HG03354 (cell line): Measurements from ENCODE around the gene ZFAND5.
A peak's percentile ranks its signal among the peaks of the same experiment; 100 is the strongest.

ENCODE experiments used
- ATAC-seq: cut with Tn5 transposase; IDR thresholded peaks from one replicate; pipeline ENCODE4 v1.9.1; 2021; ENCODE audit warnings: mild to moderate bottlenecking; ENCODE audit not compliant: unreplicated experiment, poor library complexity, severe bottlenecking

ZFAND5 gene

GRCh38 chr9:72364679-72365524 lies at the start of gene ZFAND5:
Gene ZFAND5, minus strand, starts transcription at chr9:72365208. Its CDS starts 4,430 bp downstream, at chr9:72360778.
- peak; percentile 81 for ATAC-seq

GRCh38 chr9:72412483-72413040 lies 47.6 kb upstream of the ZFAND5 start:
- ATAC-seq: no peak

- no peak for ATAC-seq
Observed at GRCh38 chr9:72410214-72410613, 45.2 kb upstream of the ZFAND5 start.

- no peak for ATAC-seq
Observed at GRCh38 chr9:72407114-72407513, 42.1 kb upstream of the ZFAND5 start.

- no peak for ATAC-seq
Observed at GRCh38 chr9:72402744-72403143, 37.7 kb upstream of the ZFAND5 start.

GRCh38 chr9:72401396-72401795 lies 36.4 kb upstream of the ZFAND5 start:
- no peak for ATAC-seq

GRCh38 chr9:72400866-72401265 lies 35.9 kb upstream of the ZFAND5 start:
- ATAC-seq: no peak

GRCh38 chr9:72399391-72399790 lies 34.4 kb upstream of the ZFAND5 start:
- no peak for ATAC-seq

- ATAC-seq: no peak
Observed at GRCh38 chr9:72396247-72397091, 31.5 kb upstream of the ZFAND5 start.

GRCh38 chr9:72394066-72394465 lies 29.1 kb upstream of the ZFAND5 start:
- no peak for ATAC-seq

- no peak for ATAC-seq
Observed at GRCh38 chr9:72390907-72391306, 25.9 kb upstream of the ZFAND5 start.

GRCh38 chr9:72386186-72386585 lies 21.2 kb upstream of the ZFAND5 start:
- ATAC-seq: no peak

GRCh38 chr9:72384710-72385485 lies 19.9 kb upstream of the ZFAND5 start:
- no peak for ATAC-seq

GRCh38 chr9:72383978-72384709 lies 19.1 kb upstream of the ZFAND5 start:
- no peak for ATAC-seq

GRCh38 chr9:72382405-72382804 lies 17.4 kb upstream of the ZFAND5 start:
- ATAC-seq: no peak

- no peak for ATAC-seq
Observed at GRCh38 chr9:72377041-72377440, 12.0 kb upstream of the ZFAND5 start.

- no peak for ATAC-seq
Observed at GRCh38 chr9:72371151-72371550, 6.1 kb upstream of the ZFAND5 start.

GRCh38 chr9:72365525-72366256 lies 683 bp upstream of the ZFAND5 start:
- ATAC-seq: peak; percentile 46
